C4-2B (cell line): ENCODE results near the gene KAT6B.

Source experiments
- H3K27ac ChIP-seq: fragments of 450-650 bp; 2 replicates; pipeline ENCODE4 v1.5.1; 2017
- CTCF ChIP-seq: fragments of 450-650 bp; conservative IDR thresholded peaks from 2 replicates; pipeline ENCODE4 v1.5.1; 2017; ENCODE audit warnings: mild to moderate bottlenecking
- ZFX ChIP-seq: fragments of 450-650 bp; IDR thresholded peaks from 2 replicates; pipeline ENCODE4 v1.6.1; 2017

KAT6B gene

GRCh38 chr10:74992068-74992467 lies 165.7 kb downstream of the KAT6B start:
- no peak overlapping the region for H3K27ac ChIP-seq
- TF ChIP-seq CTCF (no peak), ZFX (no peak)

- no peak overlapping the region for H3K27ac ChIP-seq
- TF ChIP-seq CTCF: no peak
- TF ChIP-seq ZFX: no peak
Measured at GRCh38 chr10:74993649-74994048, 167.2 kb downstream of the KAT6B start.

GRCh38 chr10:74994854-74995253 lies 168.5 kb downstream of the KAT6B start:
- H3K27ac ChIP-seq: no peak overlapping the region
- TF ChIP-seq ZFX (no peak), CTCF (no peak)

GRCh38 chr10:74995806-74996205 lies 169.4 kb downstream of the KAT6B start:
- no peak overlapping the region for H3K27ac ChIP-seq
- TF ChIP-seq ZFX: no peak
- TF ChIP-seq CTCF: no peak

GRCh38 chr10:74997163-74997562 lies 170.8 kb downstream of the KAT6B start:
- no peak for TF ChIP-seq CTCF
- TF ChIP-seq ZFX: no peak
- H3K27ac ChIP-seq: no peak overlapping the region

- TF ChIP-seq ZFX (no peak), CTCF (no peak)
- no peak overlapping the region for H3K27ac ChIP-seq
Measured at GRCh38 chr10:75000748-75001321, 174.4 kb downstream of the KAT6B start.

GRCh38 chr10:75001715-75002350 lies 175.4 kb downstream of the KAT6B start:
- no peak overlapping the region for H3K27ac ChIP-seq
- no peak for TF ChIP-seq ZFX
- no peak for TF ChIP-seq CTCF
